NCI-H446 (cell line): Measurements from ENCODE around the gene KCNK1.

Experiments
- DNase-seq, 2 experiments: peaks; one replicate each; lab custom pipeline; 2025; lab: John Stamatoyannopoulos, UW

Gene KCNK1

GRCh38 chr1:233704170-233704897 is 90.4 kb downstream of the KCNK1 start:
- no peak for DNase-seq

DNA sequence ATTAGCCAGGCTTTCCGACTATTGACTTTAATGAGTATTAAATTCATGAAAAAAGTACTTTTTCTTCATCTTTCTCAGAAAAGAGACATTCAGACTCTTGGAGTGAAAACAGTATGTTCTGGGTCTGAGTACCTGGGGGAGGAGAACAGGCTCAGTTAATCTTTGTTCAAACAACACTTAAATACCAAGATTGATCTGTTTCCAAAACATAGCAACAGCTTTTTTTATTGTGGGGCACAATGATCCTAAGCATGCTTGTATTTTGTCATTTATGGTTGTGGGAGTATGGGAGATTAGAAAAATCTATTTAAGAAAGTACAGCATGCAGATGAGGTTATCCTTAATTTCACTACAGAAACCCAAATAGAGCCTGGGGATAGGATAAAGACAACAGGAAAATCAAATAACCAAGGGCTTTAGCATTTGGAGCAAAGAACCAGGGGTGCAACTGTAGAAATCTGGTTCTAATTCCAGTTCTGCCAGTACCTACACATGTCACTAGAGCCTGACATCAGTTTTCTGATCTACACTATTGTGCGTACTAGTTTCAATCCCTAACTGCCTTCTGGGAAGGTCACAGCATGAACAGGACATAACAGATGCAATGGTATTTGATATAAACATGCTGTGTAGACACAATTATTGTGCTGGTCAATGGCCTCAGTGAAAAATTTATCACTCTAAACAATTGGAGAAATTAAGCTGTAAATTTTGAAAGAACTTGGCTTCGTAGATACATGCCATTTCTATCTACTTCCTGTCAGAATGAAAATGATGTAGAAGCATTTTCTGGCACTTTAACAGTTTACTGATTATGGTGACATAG is 91.2 kb downstream of the KCNK1 start:
- no peak for DNase-seq

- peak in 1 of 2 experiments; percentile 51 for DNase-seq
Observed at GRCh38 chr1:233707153-233707879, 93.4 kb downstream of the KCNK1 start.

DNA sequence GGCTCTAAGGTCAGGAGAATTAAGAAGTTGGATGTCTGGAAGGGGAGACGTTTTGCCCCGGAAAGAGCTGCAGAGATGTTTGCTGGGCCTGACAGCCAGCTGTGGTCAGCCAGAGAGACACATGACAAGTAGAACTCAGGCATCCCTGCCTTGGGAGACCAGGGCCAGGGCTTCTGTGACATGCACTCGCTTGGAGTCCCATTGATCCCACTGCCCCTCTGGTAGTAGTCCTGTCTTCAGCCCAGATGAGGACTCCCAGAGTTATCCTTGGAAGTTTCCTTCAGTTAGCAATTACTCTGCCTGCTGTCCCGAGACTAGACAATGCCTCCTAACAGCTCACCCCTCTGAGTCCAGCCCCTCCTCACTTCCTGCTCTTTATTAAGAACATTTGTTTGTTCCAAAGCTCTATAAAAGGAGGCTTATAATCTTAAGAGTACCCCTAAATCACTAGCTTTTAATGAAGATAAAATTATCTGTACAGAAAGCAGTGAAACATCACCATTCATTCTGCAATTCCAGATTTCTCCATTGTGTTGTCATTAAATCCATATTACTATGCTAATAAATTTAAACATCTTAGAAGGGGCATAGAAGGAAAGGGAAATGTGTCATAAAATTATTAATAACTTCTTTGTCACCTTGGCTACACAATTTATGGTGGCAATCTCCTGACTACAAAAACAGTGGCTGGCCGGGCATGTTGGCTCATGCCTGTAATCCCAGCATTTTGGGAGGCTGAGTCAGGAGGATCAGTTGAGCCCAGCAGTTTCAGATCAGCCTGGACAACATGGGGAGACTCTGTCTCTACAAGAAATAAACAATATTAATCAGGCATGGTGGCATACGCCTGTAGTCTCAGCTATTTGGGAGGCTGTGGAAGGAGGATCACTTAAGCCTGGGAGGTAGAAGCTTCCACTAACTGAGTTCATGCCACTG is 94.2 kb downstream of the KCNK1 start:
- DNase-seq: no peak

GRCh38 chr1:233710031-233710430 is 96.1 kb downstream of the KCNK1 start:
- DNase-seq: no peak

GRCh38 chr1:233710507-233710906 is 96.6 kb downstream of the KCNK1 start:
- DNase-seq: no peak

DNA sequence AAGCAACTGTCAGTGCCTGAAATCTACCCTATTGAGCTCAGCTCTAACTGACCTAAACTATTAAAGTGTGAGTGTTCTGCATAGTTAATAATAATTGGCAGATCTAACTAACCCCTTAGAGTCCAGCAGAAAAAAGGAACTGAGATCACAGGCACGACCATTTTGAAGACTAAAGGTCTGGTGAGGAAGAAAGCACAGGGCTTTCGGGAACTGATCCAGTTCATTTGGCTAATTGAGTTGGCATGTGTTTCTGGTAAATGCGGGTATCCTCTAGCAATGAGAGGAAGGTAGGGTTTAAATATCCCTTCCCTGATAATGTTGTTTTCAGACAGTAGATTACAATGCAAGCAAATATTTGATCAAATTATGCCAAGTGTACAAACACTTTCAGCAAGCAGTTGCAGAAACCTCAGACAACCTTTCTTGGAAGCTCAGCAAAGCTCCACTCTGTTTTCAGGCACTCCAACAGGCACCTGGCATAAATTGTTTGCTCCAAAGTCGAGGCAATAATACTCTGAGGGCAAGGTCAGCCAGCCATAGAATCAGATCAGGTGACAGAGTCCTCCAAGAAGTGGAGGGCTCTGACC is 100.8 kb downstream of the KCNK1 start:
- peak in 1 of 2 experiments; percentile 28 for DNase-seq

DNA sequence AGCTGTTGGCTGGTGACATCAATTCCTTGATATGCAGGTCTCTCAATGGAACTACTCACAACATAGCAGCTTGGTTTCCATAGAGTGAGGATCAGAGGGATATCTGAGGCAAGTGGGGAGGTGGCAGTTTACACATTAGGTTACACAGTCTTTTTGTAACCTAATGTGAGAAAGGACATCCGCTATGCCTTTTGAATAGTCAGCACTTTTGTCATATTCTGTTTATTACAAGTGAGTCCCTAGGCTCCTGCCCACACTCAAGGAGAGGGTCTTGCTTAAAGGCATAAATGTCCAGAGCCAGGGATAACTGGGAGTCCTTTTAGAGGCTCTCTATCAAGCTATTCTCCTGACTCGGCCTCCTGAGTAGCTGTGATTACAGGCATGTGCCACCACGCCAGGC is 104.2 kb downstream of the KCNK1 start:
- no peak for DNase-seq

- no peak for DNase-seq
Observed at GRCh38 chr1:233719655-233720341, 105.9 kb downstream of the KCNK1 start.

- no peak for DNase-seq
Observed at GRCh38 chr1:233721004-233721595, 107.2 kb downstream of the KCNK1 start.
